GM18861 (cell line): ENCODE results near the gene FARSA.
"Not testable (repeated sequence)": the region's sequence is repeated elsewhere in the genome, so short reads cannot be mapped to it uniquely, and the experiment has no call there.

Experiments used
- ATAC-seq: cut with Tn5 transposase; IDR thresholded peaks from one replicate; pipeline ENCODE4 v1.9.1; 2021; ENCODE audit not compliant: unreplicated experiment

FARSA gene

GRCh38 chr19:12891553-12892021 lies 41.9 kb downstream of the FARSA start:
- ATAC-seq, result no peak

- peak; percentile 80 for ATAC-seq
Observed at GRCh38 chr19:12890787-12891552, 42.5 kb downstream of the FARSA start, which contains the start of gene GCDH. Gene GCDH (plus strand): TSS chr19:12891160. CDS start chr19:12891305, 145 bp downstream.

- not testable (repeated sequence) for ATAC-seq
Observed at GRCh38 chr19:12890299-12890786, 43.2 kb downstream of the FARSA start.

- ATAC-seq, result no peak
Observed at GRCh38 chr19:12888006-12888603, 45.4 kb downstream of the FARSA start.

GRCh38 chr19:12886969-12887747 lies 46.4 kb downstream of the FARSA start, which contains the start of gene KLF1:
Gene KLF1 (minus strand): TSS chr19:12887201. CDS start chr19:12887140, 61 bp downstream.
- no peak for ATAC-seq

GRCh38 chr19:12886651-12886968 lies 46.9 kb downstream of the FARSA start:
- ATAC-seq, result no peak

GRCh38 chr19:12885749-12886650 lies 47.5 kb downstream of the FARSA start:
- no peak for ATAC-seq

GRCh38 chr19:12884926-12885748 lies 48.4 kb downstream of the FARSA start:
- ATAC-seq, result no peak

GRCh38 chr19:12884627-12884925 lies 48.9 kb downstream of the FARSA start:
- ATAC-seq, result no peak

GRCh38 chr19:12884202-12884601 lies 49.3 kb downstream of the FARSA start:
- ATAC-seq, result no peak

GRCh38 chr19:12882589-12882988 lies 50.9 kb downstream of the FARSA start:
- ATAC-seq, result no peak

GRCh38 chr19:12881172-12881808 lies 52.2 kb downstream of the FARSA start, which contains the start of gene DNASE2:
Gene DNASE2 (minus strand): TSS chr19:12881449. CDS start chr19:12881375, 74 bp downstream.
- peak; percentile 73 for ATAC-seq

- peak; percentile 13 for ATAC-seq
Observed at GRCh38 chr19:12880551-12881171, 52.9 kb downstream of the FARSA start.

- no peak for ATAC-seq
Observed at GRCh38 chr19:12875086-12875485, 58.4 kb downstream of the FARSA start.

GRCh38 chr19:12873891-12874745 lies 59.4 kb downstream of the FARSA start:
- ATAC-seq, result no peak

- ATAC-seq, result no peak
Observed at GRCh38 chr19:12872941-12873890, 60.3 kb downstream of the FARSA start.
